ENCODE measurements around the gene RHOBTB3. TPM values are rescaled to one million over a fixed set of nuclear protein-coding genes. Genes with fewer than 3 reads are reported as not detected.

RHOBTB3 gene
- total and polyA plus RNA-seq, 7 donors: 12.3 to 151 (median 75.6) TPM

- Histone ChIP-seq H3K36me3 (no peaks in the 10 kb centered on the region), H3K4me3 (no peak overlapping the region), H3K27ac (no peak overlapping the region), H3K9me3 (no peaks in the 10 kb centered on the region), H3K27me3 (no peaks in the 10 kb centered on the region), H3K4me1 (peaks cover 0 to 14% (median 13%) of the 10 kb centered on the region in 4 donors)
- 92 to 95% methylated on average over 8 of the region's 8 CpGs for WGBS, 2 donors
- no peak for TF ChIP-seq EP300 (IDR thresholded peaks at IDR 0.05)
- no peak for TF ChIP-seq POLR2AphosphoS5 (IDR thresholded peaks at IDR 0.05)
- TF ChIP-seq POLR2A (IDR thresholded peaks at IDR 0.05): no peak
- no peak for TF ChIP-seq CTCF (IDR thresholded peaks at IDR 0.05)
- intact Hi-C loops (cut with DNase I): no loop called here
- no peak for DNase-seq
Observed at GRCh38 chr5:95838001-95838520, 106.9 kb downstream of the RHOBTB3 start.

GRCh38 chr5:95838556-95838955, 107.4 kb downstream of the RHOBTB3 start:
- Histone ChIP-seq H3K27ac (no peak overlapping the region), H3K27me3 (no peaks in the 10 kb centered on the region), H3K9me3 (no peaks in the 10 kb centered on the region), H3K36me3 (no peaks in the 10 kb centered on the region), H3K4me3 (no peak overlapping the region), H3K4me1 (peaks cover 0 to 14% (median 12%) of the 10 kb centered on the region in 4 donors)
- no peak for TF ChIP-seq CTCF (IDR thresholded peaks at IDR 0.05)
- TF ChIP-seq POLR2AphosphoS5 (IDR thresholded peaks at IDR 0.05): no peak
- no peak for TF ChIP-seq EP300 (IDR thresholded peaks at IDR 0.05)
- no peak for TF ChIP-seq POLR2A (IDR thresholded peaks at IDR 0.05)
- intact Hi-C loops (cut with DNase I): no loop called here
- 84 to 87% methylated on average over 1 of the region's 1 CpG for WGBS, 2 donors
- DNase-seq: no peak

GRCh38 chr5:95839658-95840057, 108.5 kb downstream of the RHOBTB3 start:
- H3K4me3 ChIP-seq: no peak overlapping the region
- 12 to 67% methylated on average over 2 of the region's 2 CpGs for WGBS, 2 donors
- H3K27me3 ChIP-seq: no peaks in the 10 kb centered on the region
- H3K9me3 ChIP-seq: no peaks in the 10 kb centered on the region
- no peak for DNase-seq
- H3K36me3 ChIP-seq: no peaks in the 10 kb centered on the region
- peaks cover 0 to 12% (median 5%) of the 10 kb centered on the region in 4 donors for H3K4me1 ChIP-seq
- intact Hi-C loops (cut with DNase I): loop anchor here (10.0 kb wide), 1 partner anchor 285 kb away; the partner anchor contains the start of genes ARSK and SKIC3
- TF ChIP-seq EP300 (IDR thresholded peaks at IDR 0.05): no peak
- H3K27ac ChIP-seq: no peak overlapping the region

GRCh38 chr5:95840956-95841705, 110.0 kb downstream of the RHOBTB3 start:
- Histone ChIP-seq H3K9me3 (no peaks in the 10 kb centered on the region), H3K27ac (peak overlapping the region in 3 of 4 donors; percentile 10 to 57 (median 23)), H3K27me3 (no peaks in the 10 kb centered on the region), H3K4me3 (no peak overlapping the region), H3K4me1 (no peaks in the 10 kb centered on the region), H3K36me3 (no peaks in the 10 kb centered on the region)
- intact Hi-C loops (cut with DNase I): loop anchor here (10.0 kb wide), 1 partner anchor 286 kb away; the partner anchor contains the start of genes ARSK and SKIC3
- TF ChIP-seq POLR2A (IDR thresholded peaks at IDR 0.05) (no peak), CTCF (IDR thresholded peaks at IDR 0.05) (no peak), EP300 (IDR thresholded peaks at IDR 0.05) (no peak), POLR2AphosphoS5 (IDR thresholded peaks at IDR 0.05) (no peak)
- 67 to 89% methylated on average over 1 of the region's 1 CpG for WGBS, 2 donors
- DNase-seq: no peak
